Endodermal cell (in vitro differentiated cells): ENCODE measurements around the gene CBFA2T2. TPM values are rescaled to one million over a fixed set of nuclear protein-coding genes. Genes with fewer than 3 reads are reported as not detected.

Experiments
- DNase-seq: peaks from one replicate; pipeline ENCODE4 v3.0.0-alpha.2; 2017
- H3K27ac ChIP-seq: 2 replicates; pipeline ENCODE4 v1.5.1; 2013; ENCODE audit warnings: mild to moderate bottlenecking, low read depth, low read length, moderate library complexity
- H3K27me3 ChIP-seq: 2 replicates; pipeline ENCODE4 v1.6.1; 2013; ENCODE audit warnings: mild to moderate bottlenecking, low read length, moderate library complexity; ENCODE audit not compliant: insufficient read depth, control insufficient read depth, poor library complexity, severe bottlenecking
- H3K36me3 ChIP-seq: 2 replicates; pipeline ENCODE4 v1.7.0; 2013; ENCODE audit warnings: mild to moderate bottlenecking, low read length, moderate library complexity; ENCODE audit not compliant: control insufficient read depth, insufficient read depth
- H3K4me1 ChIP-seq: one replicate; pipeline ENCODE4 v1.7.0; 2013; ENCODE audit warnings: low read length; ENCODE audit not compliant: control insufficient read depth, insufficient read depth
- H3K4me3 ChIP-seq: 2 replicates; pipeline ENCODE4 v1.5.1; 2013; ENCODE audit warnings: mild to moderate bottlenecking, low read length, moderate library complexity
- H3K9ac ChIP-seq: 2 replicates; pipeline ENCODE4 v1.6.1; 2013; ENCODE audit warnings: mild to moderate bottlenecking, low read length, moderate library complexity; ENCODE audit not compliant: poor library complexity, severe bottlenecking; ENCODE audit errors: extremely low read depth
- H3K9me3 ChIP-seq: 2 replicates; pipeline ENCODE4 v1.6.1; 2013; ENCODE audit warnings: mild to moderate bottlenecking, low read length, moderate library complexity; ENCODE audit not compliant: control insufficient read depth
- H3K27ac Mint-ChIP-seq: 2 replicates; pipeline ENCODE4 v1.8.0; 2020; ENCODE audit warnings: mixed read lengths
- H3K27me3 Mint-ChIP-seq: 2 replicates; pipeline ENCODE4 v1.8.0; 2021; ENCODE audit warnings: mild to moderate bottlenecking, mixed read lengths; ENCODE audit not compliant: insufficient read depth
- H3K36me3 Mint-ChIP-seq: 2 replicates; pipeline ENCODE4 v1.8.0; 2020; ENCODE audit warnings: low read depth, mixed read lengths
- H3K4me1 Mint-ChIP-seq: 2 replicates; pipeline ENCODE4 v1.8.0; 2020; ENCODE audit warnings: mixed read lengths
- H3K4me3 Mint-ChIP-seq: 2 replicates; pipeline ENCODE4 v1.8.0; 2020; ENCODE audit warnings: mild to moderate bottlenecking, moderate library complexity, mixed read lengths
- H3K9me3 Mint-ChIP-seq: 2 replicates; pipeline ENCODE4 v1.8.0; 2020; ENCODE audit warnings: mild to moderate bottlenecking, mixed read lengths
- WGBS, 2 experiments: methylation state at CpG; one replicate each; pipeline versions ENCODE4 v1.1.5 to v1.1.7; 2013; ENCODE audit warnings: missing lambda C conversion rate in 2 of 2, mixed read lengths in 1 of 2; ENCODE audit not compliant: insufficient coverage in 1 of 2, insufficient read length in 1 of 2; 5-methylcytosine and 5-hydroxymethylcytosine counted together
- total RNA-seq, 2 donors: library from RNA; stranded (reverse); fragmentation: NEBNext Ultra II Directional in 1 of 2; extraction: Animal tissue kit (Norgen Biotek cat#: 25700) in 1 of 2; gene quantifications; 2 replicates in 1 of 2; 3 replicates in 1 of 2; pipeline ENCODE4 v1.2.1, GENCODE V29; 2021
- TF ChIP-seq, protein P1 (sequence below): fragments of 200-600 bp; sonication (generic); conservative IDR thresholded peaks from 2 replicates; pipeline ENCODE4 v1.5.0; 2021; ENCODE audit warnings: antibody characterized with exemption, mild to moderate bottlenecking

The CBFA2T2 gene
- total RNA-seq, 2 donors from 2014 or later = 26.8 to 32.7 TPM

DNA sequence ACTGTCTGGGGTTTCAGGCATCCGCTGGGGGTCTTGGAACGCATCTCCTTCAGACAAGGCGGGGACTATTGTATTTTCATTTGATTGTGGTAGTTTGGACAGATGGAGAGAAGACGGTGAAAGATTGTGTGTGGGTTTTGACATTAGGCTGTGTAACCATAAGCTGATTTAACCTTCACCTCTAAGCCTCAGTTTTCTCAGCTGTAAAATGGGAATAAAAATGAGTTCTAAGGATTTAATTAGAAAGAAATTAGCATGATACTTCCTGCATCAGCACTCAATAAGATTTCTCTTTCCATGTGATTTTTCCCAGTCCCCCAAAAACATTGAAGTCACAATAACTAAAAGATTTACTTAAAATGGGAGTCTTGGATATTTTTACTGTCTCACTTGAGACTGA is 78.1 kb downstream of the CBFA2T2 start:
- TF ChIP-seq, protein P1, sequence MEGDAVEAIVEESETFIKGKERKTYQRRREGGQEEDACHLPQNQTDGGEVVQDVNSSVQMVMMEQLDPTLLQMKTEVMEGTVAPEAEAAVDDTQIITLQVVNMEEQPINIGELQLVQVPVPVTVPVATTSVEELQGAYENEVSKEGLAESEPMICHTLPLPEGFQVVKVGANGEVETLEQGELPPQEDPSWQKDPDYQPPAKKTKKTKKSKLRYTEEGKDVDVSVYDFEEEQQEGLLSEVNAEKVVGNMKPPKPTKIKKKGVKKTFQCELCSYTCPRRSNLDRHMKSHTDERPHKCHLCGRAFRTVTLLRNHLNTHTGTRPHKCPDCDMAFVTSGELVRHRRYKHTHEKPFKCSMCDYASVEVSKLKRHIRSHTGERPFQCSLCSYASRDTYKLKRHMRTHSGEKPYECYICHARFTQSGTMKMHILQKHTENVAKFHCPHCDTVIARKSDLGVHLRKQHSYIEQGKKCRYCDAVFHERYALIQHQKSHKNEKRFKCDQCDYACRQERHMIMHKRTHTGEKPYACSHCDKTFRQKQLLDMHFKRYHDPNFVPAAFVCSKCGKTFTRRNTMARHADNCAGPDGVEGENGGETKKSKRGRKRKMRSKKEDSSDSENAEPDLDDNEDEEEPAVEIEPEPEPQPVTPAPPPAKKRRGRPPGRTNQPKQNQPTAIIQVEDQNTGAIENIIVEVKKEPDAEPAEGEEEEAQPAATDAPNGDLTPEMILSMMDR = no peak
- H3K27me3 Mint-ChIP-seq = no peaks in the 10 kb centered on the region
- no peak overlapping the region for H3K4me3 Mint-ChIP-seq
- Histone ChIP-seq H3K9me3 (no peaks in the 10 kb centered on the region), H3K9ac (no peak overlapping the region), H3K36me3 (no peaks in the 10 kb centered on the region), H3K27ac (peak overlapping the region; percentile 55), H3K4me3 (no peak overlapping the region), H3K4me1 (peaks cover 6% of the 10 kb centered on the region), H3K27me3 (no peaks in the 10 kb centered on the region)
- peaks cover 3% of the 10 kb centered on the region for H3K36me3 Mint-ChIP-seq
- WGBS, 2 experiments = 88 to 95% methylated on average over 3 to 4 of the region's 4 CpGs
- no peaks in the 10 kb centered on the region for H3K9me3 Mint-ChIP-seq
- DNase-seq = no peak
- H3K4me1 Mint-ChIP-seq = peaks cover 34% of the 10 kb centered on the region
- H3K27ac Mint-ChIP-seq = peak overlapping the region; percentile 62

DNA sequence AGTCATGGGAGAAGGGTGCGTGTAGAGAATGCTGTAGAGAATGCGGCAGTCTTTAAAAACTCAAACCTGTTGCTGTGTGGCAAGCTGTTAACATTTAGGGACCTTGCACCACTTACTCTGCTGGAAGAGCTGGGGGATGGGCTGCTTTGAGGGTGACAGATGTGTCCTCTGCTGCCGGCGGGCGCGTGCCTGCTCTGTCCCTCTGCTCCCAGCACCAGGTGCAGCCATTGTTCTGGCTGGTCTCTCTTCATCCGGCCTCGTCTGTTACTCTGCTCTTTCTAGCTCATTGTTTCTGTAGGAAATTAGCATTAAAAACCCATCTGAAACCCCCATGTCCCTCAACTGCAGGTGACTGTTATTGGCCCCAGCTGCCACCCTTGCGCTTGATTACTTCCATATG is 78.5 kb downstream of the CBFA2T2 start:
- no peak overlapping the region for H3K9ac ChIP-seq
- H3K27ac ChIP-seq = peak overlapping the region; percentile 89
- no peak overlapping the region for H3K4me3 Mint-ChIP-seq
- H3K27me3 Mint-ChIP-seq = no peaks in the 10 kb centered on the region
- DNase-seq = peak; percentile 87
- no peaks in the 10 kb centered on the region for H3K9me3 ChIP-seq
- no peaks in the 10 kb centered on the region for H3K36me3 ChIP-seq
- H3K27ac Mint-ChIP-seq = peak overlapping the region; percentile 62
- WGBS, 2 experiments = 12 to 27% methylated on average over 4 to 9 of the region's 9 CpGs
- TF ChIP-seq, protein P1 = no peak
- H3K9me3 Mint-ChIP-seq = no peaks in the 10 kb centered on the region
- H3K4me1 Mint-ChIP-seq = peaks cover 34% of the 10 kb centered on the region
- peak overlapping the region; percentile 61 for H3K4me3 ChIP-seq
- H3K4me1 ChIP-seq = peaks cover 6% of the 10 kb centered on the region
- H3K36me3 Mint-ChIP-seq = peaks cover 3% of the 10 kb centered on the region
- H3K27me3 ChIP-seq = no peaks in the 10 kb centered on the region

DNA sequence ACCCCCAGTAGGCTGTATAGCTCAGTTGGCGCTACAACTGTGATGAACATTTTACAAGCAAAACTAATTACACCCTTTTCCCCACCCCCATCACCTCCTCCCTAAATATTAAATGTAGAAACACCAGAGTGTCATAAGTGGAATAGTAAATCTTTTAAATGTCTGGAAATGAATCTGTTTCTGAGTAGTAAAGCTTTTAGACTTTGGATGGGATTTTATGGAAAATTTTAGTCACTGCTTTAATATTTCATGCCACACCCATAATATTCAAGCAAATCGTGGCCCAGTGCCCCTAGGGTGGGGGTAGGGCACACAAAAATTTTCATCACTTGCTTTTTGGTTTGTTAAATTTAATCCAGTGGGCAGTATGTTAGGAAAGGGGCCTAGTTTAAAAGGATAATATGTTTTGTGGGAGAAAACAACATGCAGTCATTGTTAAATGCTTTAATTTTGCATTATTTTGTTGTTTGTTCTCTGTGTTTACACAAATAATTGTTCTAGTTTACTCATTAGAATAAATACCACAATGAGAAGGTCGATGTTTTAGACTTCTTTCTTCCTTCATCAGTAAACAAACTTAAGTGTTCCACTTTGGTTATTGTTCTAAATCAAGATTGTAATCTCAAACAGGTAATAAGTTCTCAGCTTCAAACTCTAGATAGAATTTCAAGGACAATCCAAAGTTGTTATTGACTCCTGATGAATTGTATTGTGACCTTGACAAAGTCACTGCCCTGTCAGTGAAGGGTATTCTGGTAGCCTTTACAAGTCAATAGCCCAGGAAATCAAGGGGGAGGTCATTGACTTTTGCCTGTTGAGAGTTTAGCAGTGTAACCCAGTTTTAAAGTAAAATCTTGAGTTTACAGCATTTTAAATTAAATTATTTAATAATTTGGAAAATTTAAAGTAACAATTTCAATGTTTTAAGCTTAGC is 79.2 kb downstream of the CBFA2T2 start:
- Histone ChIP-seq H3K9ac (no peak overlapping the region), H3K27ac (peak overlapping the region; percentile 89), H3K4me1 (peaks cover 6% of the 10 kb centered on the region), H3K36me3 (no peaks in the 10 kb centered on the region), H3K27me3 (no peaks in the 10 kb centered on the region), H3K9me3 (no peaks in the 10 kb centered on the region), H3K4me3 (peak overlapping the region; percentile 61)
- 40 to 55% methylated on average over 1 to 3 of the region's 3 CpGs for WGBS, 2 experiments
- TF ChIP-seq, protein P1 = no peak
- no peaks in the 10 kb centered on the region for H3K27me3 Mint-ChIP-seq
- H3K27ac Mint-ChIP-seq = peak overlapping the region; percentile 62
- H3K36me3 Mint-ChIP-seq = peaks cover 3% of the 10 kb centered on the region
- H3K4me3 Mint-ChIP-seq = no peak overlapping the region
- DNase-seq = no peak
- H3K9me3 Mint-ChIP-seq = no peaks in the 10 kb centered on the region
- H3K4me1 Mint-ChIP-seq = peaks cover 34% of the 10 kb centered on the region
